Measurements from ENCODE around the gene NKX1-2.

NKX1-2 gene

GRCh38 chr10:124476043-124476725, 26.3 kb upstream of the NKX1-2 start:
- DNase-seq (ENCODE audit: insufficient read length, low spot score): no peak
- no peak for FAIRE-seq

GRCh38 chr10:124474514-124475070, 24.8 kb upstream of the NKX1-2 start:
- FAIRE-seq (no peak), DNase-seq (ENCODE audit: insufficient read length, low spot score) (no peak)

DNA sequence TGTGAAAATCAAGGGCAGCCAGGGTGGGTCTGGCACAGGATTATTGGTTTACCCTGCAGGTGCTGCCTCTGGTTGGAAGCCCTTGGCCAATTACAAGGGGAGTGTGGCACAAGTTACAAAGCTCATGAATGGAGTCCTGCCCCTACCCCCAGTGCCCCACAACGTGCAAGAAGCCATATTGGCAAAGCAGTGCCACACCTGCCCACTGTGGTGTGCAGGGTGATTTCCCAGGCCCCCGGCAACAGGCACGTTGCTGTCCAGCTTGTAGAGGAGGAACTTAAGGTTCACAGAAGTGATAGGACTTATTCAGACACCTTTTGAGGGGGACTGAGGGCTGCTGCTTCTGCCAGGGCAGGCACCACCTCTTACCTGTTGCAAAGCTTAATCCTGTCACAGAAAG, 23.2 kb upstream of the NKX1-2 start:
- FAIRE-seq (no peak), DNase-seq (ENCODE audit: insufficient read length, low spot score) (no peak)

- FAIRE-seq: no peak
- no peak for DNase-seq (ENCODE audit: insufficient read length, low spot score)
These were observed 22.2 kb upstream of the NKX1-2 start for GRCh38 chr10:124472071-124472470.

DNA sequence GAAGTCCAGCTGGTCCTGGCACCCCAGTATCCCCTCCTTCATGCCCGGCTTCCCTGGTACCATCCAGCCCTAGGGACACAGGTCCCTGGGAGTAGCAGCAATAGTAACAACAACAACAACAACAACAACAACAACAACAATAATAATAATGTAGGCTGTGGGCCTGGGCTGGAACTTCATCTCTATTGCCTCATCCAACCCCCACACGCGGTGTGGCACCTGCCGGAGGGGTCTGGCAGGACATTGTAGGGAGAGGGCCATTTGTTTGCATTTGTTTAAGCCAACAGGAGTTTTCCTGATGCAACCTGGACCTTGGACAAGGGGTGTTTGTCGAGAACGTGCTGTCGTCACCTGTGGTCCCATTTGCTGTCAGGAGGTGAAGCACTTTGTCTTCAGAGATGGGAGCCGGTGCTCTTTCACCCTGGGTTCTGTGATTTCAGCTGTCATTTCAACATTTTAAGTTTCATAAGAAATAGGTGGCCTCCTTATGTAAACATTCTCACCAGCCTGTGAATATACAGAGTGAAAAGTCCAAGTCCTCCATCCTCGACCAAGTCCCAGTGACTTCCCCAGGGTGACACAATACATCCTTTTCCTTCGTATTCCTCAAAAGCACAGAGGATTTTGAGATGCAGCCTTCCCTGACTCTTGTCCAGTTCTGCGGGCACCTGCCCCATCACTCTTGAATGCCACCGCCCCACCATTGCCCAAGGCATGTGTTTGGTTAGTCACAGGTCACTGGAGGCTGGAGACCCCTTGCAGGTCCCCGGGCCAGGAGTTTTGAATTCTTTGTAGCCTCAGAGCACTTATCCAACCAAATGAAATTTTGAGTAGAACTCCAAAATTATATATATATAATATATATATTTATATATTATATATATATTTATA, 21.0 kb upstream of the NKX1-2 start:
- FAIRE-seq: no peak

GRCh38 chr10:124469956-124470484, 20.2 kb upstream of the NKX1-2 start:
- FAIRE-seq: no peak

More for the DNA sequence above, 21.0 kb upstream of the NKX1-2 start:
- no peak for DNase-seq (ENCODE audit: insufficient read length, low spot score)

GRCh38 chr10:124468624-124469023, 18.8 kb upstream of the NKX1-2 start:
- DNase-seq (ENCODE audit: insufficient read length, low spot score) (no peak), FAIRE-seq (no peak)

More at GRCh38 chr10:124469956-124470484, 20.2 kb upstream of the NKX1-2 start:
- no peak for DNase-seq (ENCODE audit: insufficient read length, low spot score)

- FAIRE-seq (no peak), DNase-seq (ENCODE audit: insufficient read length, low spot score) (no peak)
These were observed 17.3 kb upstream of the NKX1-2 start for GRCh38 chr10:124467165-124467564.

- no peak for DNase-seq (ENCODE audit: insufficient read length, low spot score)
- no peak for FAIRE-seq
These were observed 16.1 kb upstream of the NKX1-2 start for GRCh38 chr10:124465777-124466488.

GRCh38 chr10:124465003-124465776, 15.4 kb upstream of the NKX1-2 start:
- peak; percentile 83 for FAIRE-seq
- peak; percentile 32 for DNase-seq (ENCODE audit: insufficient read length, low spot score)

GRCh38 chr10:124464028-124464965, 14.5 kb upstream of the NKX1-2 start:
- DNase-seq (ENCODE audit: insufficient read length, low spot score) (no peak), FAIRE-seq (no peak)

- no peak for DNase-seq (ENCODE audit: insufficient read length, low spot score)
- FAIRE-seq: no peak
These were observed 12.5 kb upstream of the NKX1-2 start for GRCh38 chr10:124462348-124462695.

DNA sequence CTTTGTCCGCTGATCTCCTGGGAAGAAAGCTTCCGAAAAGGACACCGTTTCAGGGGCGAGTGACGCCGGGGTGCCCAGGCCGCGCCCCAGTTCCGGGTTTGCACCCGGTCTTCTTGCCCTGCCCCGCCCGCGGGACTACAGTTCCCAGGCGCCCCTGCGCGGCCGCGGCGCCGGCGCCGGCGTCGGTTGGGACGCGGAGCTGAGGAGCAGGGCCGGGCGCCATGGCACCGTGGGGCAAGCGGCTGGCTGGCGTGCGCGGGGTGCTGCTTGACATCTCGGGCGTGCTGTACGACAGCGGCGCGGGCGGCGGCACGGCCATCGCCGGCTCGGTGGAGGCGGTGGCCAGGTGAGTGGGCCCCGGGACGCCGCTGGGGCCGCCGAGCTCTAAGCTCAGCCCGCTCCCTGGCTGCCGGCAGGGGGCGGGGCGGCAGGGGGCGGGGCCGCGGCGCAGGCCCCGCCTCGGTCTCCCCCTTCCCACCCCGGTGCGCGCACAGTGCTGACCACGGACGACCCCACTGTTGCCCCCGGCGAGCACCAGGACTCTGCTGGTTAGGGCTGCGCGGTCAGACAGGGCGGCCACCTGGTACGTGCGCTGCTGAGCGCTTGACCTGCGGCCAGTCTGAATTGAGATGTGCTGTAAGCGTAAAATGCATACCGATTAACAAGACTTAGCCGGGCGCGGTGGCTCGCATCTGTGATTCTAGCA, 12.0 kb upstream of the NKX1-2 start, which contains the start of gene LHPP:
Gene LHPP, plus strand, starts transcription at position 182 of the 706 bp plus-strand sequence. Its CDS starts 40 bp downstream, at position 222.
- DNase-seq (ENCODE audit: insufficient read length, low spot score): peak; percentile 95
- peak; percentile 62 for FAIRE-seq

DNA sequence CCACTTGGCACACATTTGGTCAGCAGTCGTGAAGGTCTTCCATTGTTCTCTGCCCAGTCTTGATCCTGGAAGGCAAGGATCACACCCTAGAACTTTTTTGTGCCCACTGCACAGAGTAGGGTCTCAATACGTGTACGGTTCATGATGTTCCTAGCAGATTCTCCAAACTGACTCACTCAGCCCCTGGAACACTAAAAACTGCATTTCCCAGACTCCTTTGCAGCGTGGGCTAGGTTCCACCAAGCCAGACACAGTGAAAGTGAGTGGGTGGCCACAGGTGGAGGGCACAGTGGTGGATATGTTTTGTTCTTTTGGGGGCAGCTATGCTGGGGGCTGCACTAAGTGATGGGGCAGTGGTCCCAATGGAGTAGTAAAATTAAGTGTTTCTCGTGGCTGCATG, 10.3 kb upstream of the NKX1-2 start:
- FAIRE-seq (no peak), DNase-seq (ENCODE audit: insufficient read length, low spot score) (no peak)

DNA sequence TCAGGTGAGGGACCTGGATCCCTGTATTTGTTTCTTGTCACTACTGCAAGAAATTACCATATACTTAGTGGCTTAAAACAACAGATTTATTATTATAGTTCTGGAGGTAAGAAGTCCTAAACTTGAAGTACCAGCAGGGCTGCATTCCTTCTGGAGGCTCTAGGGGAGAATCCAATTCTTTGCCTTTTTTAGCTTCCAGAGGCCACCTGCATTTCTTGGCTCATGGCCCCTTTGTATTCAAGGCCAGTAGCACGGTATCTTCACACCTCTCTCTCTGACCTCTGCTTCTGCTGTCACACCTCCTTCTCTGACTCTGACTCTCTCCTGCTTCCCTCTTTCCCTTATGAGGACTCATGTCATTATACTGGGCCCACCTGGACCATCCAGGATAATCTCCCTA, 9.6 kb upstream of the NKX1-2 start:
- FAIRE-seq (no peak), DNase-seq (ENCODE audit: insufficient read length, low spot score) (no peak)

DNA sequence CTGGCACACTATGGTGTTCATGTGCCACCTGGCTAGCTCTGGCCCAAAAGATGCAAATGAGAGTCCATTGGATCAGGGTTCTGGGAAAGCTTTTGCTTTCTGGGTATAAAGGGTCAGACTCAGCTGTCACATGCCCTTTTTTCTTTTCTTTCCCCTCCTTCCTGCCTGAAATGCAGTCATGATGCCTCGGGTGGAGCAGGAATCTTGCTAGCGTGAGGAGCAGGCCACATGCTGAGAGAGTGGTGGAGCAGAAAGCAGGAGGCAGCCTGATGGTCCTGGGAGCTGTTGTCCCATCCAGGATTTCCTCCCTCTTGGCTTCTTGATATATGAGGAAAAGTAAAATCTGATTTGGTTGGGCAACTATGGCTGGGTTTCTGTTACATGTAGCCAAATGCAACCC, 9.1 kb upstream of the NKX1-2 start:
- no peak for FAIRE-seq
- DNase-seq (ENCODE audit: insufficient read length, low spot score): no peak

DNA sequence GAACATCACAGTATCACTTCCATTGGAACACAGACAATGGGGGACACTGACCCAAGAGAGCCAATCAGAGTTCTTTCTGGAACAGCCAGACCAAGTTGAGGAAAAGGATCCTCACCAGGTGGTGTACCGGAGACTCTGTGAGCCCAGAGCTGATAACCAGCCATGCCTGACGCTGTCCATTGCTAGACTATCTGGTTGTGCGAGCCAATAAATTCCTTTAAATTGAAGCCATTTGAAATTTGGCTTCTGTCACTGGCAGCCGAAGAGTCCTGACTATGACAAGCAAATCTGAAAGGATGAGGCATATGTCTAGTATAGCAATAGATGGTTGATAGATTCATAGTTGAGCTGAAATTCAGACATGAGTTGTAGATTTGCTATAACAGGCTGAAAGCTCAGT, 8.6 kb upstream of the NKX1-2 start:
- DNase-seq (ENCODE audit: insufficient read length, low spot score) (no peak), FAIRE-seq (no peak)

GRCh38 chr10:124455441-124455840, 5.6 kb upstream of the NKX1-2 start:
- DNase-seq (ENCODE audit: insufficient read length, low spot score) (no peak), FAIRE-seq (no peak)
